GM23248 (cell line): ENCODE measurements around the gene CGNL1.

ENCODE experiments used
- EZH2 ChIP-seq: fragments of 200-600 bp; sonication (generic); IDR thresholded peaks from 2 replicates; pipeline ENCODE4 v1.6.1; 2018; ENCODE audit warnings: antibody characterized with exemption, mild to moderate bottlenecking; ENCODE audit not compliant: insufficient read depth, poor library complexity, severe bottlenecking
- EZH2phosphoT487 ChIP-seq: fragments of 200-600 bp; sonication (generic); IDR thresholded peaks from 2 replicates; pipeline ENCODE4 v1.6.1; 2018; ENCODE audit warnings: antibody characterized with exemption, moderate library complexity, mild to moderate bottlenecking, low read depth; ENCODE audit not compliant: insufficient read depth

DNA sequence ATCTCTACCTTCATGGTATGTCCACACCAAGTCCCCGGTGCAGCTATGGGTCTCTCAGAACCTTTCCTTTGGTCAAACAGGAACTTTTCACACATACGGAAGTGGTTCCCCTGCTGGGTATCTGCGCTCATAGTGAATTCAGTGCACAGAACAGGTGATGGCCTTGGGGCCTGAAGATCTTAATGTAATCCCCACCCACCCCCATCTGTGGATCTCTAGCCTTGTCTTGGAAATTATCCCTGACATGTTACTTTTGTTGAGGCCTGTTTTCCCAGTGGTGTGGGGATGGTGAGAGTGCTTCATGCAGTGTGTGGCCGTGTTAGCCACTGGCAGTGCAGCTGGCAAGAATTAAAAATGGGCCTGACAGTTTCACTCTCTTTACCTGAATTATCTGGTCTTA, 143.5 kb downstream of the CGNL1 start:
- TF ChIP-seq EZH2 (no peak), EZH2phosphoT487 (no peak)
